ENCODE measurements around the gene PRR16.
"Not testable (repeated sequence)": the region's sequence is repeated elsewhere in the genome, so short reads cannot be mapped to it uniquely, and the experiment has no call there.

The PRR16 gene

GRCh38 chr5:120463991-120464626 is at the start of gene PRR16:
Gene PRR16 (plus strand): TSS chr5:120464300.
- peak; percentile 95 for DNase-seq (ENCODE audit: low spot score)

GRCh38 chr5:120415985-120416384 is 48.1 kb upstream of the PRR16 start:
- no peak for DNase-seq (ENCODE audit: low spot score)

GRCh38 chr5:120419127-120419526 is 45.0 kb upstream of the PRR16 start:
- no peak for DNase-seq (ENCODE audit: low spot score)

GRCh38 chr5:120426633-120427275 is 37.3 kb upstream of the PRR16 start:
- not testable (repeated sequence) for DNase-seq (ENCODE audit: low spot score)

DNA sequence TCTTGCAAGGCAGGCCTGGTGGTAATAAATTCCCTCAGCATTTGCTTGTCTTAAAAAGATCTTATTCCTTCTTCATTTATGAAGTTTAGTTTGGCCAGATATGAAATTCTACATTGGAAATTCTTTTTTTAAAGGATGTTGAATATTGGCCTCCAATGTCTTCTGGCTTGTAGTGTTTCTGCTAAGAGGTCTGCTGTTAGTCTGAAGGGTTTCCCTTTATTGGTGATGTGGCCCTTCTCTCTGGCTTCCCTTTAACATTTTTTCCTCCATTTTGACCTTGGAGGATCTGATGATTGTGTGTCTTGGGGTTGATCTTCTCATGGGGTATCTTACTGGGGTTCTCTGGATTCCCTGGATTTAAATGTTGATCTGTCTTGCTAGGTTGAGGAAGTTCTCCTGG is 33.5 kb upstream of the PRR16 start:
- DNase-seq (ENCODE audit: low spot score), result no peak

GRCh38 chr5:120432861-120433260 is 31.2 kb upstream of the PRR16 start:
- DNase-seq (ENCODE audit: low spot score), result no peak

DNA sequence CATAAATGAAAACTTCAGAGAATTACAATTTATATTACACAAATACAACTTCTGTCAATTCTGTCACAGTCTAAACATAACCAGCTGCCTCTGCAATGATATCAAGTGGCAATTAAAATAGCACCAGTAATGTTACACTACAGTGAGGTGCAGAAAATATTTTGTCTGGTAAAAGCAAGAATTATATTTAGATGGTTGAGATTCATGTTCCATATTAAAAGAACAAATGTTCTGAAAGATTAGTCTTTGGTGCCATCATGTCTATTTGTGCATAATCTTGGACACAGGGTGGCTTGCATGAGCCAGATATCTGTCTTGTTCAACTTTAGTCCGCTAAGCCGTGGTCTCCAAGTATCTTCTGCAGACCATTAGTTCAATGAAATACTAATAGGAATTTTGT is 29.0 kb upstream of the PRR16 start:
- DNase-seq (ENCODE audit: low spot score), result no peak

DNA sequence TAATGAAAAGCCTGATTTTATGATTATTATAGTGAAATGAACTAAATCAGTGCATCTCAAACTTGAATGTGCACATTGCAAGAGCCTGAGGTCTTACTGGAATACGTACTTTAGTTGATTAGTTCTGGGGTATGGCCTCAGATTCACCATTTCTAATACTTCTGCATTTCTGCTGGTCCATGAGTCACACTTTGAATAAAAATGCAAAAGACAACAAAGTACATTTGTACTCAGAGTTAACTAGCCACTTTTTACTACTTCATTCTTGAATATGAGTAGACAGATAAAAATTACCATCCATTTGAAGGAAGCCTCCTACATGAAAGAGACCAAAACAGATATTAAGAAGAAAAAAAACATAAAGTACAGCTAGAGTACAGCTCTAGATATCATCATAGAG is 27.1 kb upstream of the PRR16 start:
- no peak for DNase-seq (ENCODE audit: low spot score)

DNA sequence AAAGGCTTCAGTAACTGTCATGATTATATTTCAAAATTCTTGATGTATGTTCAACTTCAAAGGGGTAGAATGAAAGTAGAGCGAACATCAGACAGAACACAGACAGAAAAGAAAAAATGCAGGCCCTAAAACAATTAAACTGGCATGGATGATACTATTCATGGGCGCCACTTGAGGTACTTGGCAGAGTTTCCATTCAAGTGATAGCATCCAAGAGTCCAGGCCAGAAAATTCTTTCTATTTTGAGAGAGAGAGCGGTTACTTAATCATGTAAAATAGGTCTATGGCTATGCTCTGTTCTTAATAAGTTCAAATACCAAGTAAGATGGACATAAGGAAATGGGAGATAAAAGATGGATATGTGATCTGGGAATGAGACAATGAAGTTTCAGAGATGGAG is 21.4 kb upstream of the PRR16 start:
- DNase-seq (ENCODE audit: low spot score), result no peak

GRCh38 chr5:120443607-120444006 is 20.5 kb upstream of the PRR16 start:
- DNase-seq (ENCODE audit: low spot score), result no peak

- peak; percentile 67 for DNase-seq (ENCODE audit: low spot score)
These were observed 18.0 kb upstream of the PRR16 start for GRCh38 chr5:120446068-120446492.

DNA sequence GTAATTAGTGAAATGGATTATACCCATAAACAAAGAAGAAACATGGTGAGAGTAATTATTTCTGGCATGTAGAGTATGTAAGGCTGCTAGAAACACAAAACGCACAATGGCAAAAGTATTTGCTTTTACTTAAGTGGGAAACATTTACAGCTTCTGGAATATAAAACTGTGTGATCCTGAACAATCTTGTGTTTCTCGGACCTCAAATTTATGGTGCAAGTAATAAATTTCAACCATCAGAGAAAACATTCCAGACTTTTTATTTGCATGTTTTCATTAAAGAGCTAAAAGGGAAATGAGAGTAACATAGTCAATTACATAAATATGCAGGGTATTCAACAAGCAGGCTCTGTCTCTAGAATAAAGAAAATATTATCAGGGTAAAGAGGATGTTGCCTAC is 17.2 kb upstream of the PRR16 start:
- no peak for DNase-seq (ENCODE audit: low spot score)

DNA sequence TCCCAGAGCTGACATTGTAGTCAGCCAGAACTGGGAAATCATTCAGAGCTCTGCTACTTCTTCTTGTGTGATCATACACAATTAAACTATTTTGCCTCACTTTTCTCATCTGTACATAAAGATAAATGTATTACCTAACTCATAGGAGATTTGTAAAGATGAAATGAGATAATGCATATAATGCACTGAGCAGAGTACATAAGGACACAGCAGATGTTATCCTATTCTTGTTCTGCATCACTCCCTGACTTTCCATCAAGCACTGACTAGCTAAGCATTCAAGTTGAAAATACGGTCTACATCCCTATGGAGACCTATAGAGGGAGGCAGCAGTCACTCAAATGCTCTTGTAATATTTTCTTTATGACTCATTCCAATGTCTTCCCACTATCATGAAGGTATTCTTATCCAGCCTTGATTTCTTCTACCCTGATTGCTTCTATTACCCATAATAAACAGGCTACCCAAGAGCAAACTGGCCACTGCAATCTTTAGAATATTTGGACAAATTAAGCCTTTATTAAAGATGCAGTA is 16.3 kb upstream of the PRR16 start:
- DNase-seq (ENCODE audit: low spot score), result no peak

- DNase-seq (ENCODE audit: low spot score), result peak; percentile 44
These were observed 14.6 kb upstream of the PRR16 start for GRCh38 chr5:120449501-120449900.

DNA sequence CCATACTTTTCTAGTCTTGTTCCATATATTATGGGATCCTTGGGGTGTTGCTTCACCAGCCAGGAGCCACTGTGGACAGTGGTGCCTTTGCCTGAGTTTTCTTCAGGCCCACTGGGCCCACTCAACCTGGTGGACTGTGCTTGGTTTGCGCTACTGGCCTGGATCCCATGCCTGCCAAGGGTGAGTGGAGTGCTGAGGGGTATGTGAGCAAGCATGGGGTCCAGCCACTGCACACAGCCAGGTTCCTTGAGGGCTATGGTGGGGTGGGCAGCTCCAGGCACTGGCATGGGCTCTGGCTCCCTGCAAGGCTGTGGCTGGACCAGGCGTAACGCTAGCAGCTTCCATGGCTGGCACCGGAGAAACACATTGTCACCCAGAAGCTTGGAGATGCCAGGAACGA is 13.2 kb upstream of the PRR16 start:
- DNase-seq (ENCODE audit: low spot score), result no peak

GRCh38 chr5:120451445-120451844 is 12.7 kb upstream of the PRR16 start:
- no peak for DNase-seq (ENCODE audit: low spot score)

- no peak for DNase-seq (ENCODE audit: low spot score)
These were observed 11.6 kb upstream of the PRR16 start for GRCh38 chr5:120452471-120452870.

DNA sequence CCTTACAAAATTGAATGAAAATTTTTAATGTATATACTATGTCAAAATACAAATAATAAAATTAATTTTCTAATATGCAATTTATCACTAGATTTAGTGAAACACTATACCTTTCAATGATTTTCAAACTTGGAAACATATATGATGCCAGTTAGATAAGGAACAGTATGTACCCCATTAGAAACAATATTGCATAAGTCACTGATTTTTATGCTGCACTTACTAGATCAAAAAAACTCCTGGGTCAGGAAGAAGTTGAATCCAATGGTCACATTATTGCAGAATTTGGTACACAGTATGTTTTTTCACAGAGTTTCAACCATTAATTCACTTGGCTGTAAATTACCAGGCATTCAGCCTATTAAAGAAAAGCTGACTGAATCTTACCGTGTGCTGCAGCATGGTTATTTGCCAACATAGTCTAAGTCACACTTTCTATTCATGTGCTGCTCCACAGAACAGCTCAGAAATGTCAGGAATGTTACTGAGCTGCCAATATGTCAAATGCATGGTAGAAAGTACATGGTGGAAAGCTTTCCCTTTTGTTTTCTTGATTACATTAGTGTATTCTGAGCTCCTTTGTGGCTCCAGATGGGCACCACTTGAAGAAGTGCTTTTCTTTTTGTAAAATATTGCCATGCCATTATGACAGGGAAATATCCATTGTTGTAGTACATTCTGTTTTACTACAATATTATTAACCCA is 9.9 kb upstream of the PRR16 start:
- DNase-seq (ENCODE audit: low spot score), result peak; percentile 66

DNA sequence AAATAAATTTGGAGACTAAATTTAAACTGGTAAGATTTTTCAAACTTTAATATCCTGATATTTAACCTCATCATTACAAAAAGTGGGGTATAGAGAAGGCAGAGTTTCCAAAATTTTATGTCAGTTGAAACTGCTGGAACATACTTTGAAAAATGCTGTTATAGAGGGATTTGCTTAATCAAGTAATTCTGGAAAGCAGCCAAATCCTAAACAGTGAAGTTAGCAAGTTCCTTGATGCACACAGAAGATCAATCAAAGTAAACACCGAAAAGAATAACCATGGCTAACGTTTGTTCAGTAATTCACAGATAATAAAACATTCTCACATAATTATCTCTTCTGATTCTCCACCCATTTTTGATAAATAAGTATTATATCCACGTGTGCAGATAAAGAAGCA is 8.1 kb upstream of the PRR16 start:
- DNase-seq (ENCODE audit: low spot score), result no peak

GRCh38 chr5:120457839-120458507 is 6.1 kb upstream of the PRR16 start:
- DNase-seq (ENCODE audit: low spot score), result peak; percentile 24

GRCh38 chr5:120458508-120458847 is 5.6 kb upstream of the PRR16 start:
- DNase-seq (ENCODE audit: low spot score), result not testable (repeated sequence)

DNA sequence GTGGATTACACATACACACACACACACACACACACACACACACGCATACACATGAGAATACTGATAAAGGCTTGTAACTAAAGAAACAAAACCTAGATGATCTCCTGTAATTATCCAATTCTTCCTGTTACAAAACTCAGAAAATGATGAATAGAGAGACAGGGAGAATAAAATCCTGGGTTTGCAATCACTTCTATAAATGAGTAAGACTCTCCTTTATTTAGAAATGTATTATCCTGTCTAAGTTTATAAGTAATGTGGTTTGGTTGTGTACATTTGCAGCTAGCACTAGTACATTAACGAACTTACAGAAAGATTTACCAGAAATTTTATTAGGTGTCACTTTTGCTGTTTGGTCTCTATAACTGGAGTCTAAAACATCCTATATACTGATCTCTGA is 2.8 kb upstream of the PRR16 start:
- no peak for DNase-seq (ENCODE audit: low spot score)

Data from AG20443 (cell line).